Stimulated activated CD8-positive, alpha-beta memory T cell treated with anti-CD3 and anti-CD28 coated beads, Interleukin-4, amount 100 ng/mL, for 4 hours (primary cell): Measurements from ENCODE around the gene BBOF1.

ENCODE experiments used
- DNase-seq, 2 donors: peaks; one replicate each; pipeline ENCODE4 v3.0.0-alpha.2; 2020; ENCODE audit warnings: low read depth in 2 of 2, low spot score in 1 of 2

Gene BBOF1

DNA sequence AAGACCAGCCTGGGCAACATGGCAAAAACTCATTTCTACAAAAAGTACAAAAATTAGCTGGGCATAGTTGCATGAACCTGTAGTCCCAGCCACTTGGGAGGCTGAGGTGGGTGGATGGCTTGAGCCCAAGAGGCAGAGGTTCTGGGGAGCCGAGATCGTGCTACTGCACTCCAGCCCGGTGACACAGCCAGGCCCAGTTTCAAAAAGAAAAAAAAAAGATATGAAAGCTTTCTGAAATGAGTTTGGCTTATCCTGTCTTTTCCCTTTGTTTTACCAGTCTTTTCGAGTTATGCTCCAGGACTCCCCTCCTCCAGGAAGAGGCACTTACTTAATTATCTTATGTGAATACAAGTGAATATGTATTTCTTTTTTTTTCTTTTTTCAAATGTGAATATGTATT lies 3.2 kb downstream of the BBOF1 start:
- no peak for DNase-seq

DNA sequence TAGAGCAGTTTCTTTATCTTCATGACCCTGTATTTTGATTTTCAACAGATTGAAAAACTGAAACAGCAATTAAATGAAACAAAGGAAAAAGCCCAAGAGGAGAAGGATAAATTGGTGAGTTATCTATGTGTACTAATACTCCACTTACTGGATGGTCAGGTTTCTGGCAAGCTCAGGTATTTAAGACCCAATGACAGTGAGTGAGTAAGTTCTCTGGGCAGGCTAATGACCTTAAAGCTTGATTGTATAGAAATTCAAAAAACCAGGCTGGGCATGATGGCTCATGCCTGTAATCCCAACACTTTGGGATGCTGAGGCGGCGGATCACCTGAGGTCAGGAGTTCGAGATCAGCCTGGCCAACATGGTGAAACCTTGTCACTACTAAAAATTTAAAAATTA lies 10.0 kb downstream of the BBOF1 start:
- no peak for DNase-seq

DNA sequence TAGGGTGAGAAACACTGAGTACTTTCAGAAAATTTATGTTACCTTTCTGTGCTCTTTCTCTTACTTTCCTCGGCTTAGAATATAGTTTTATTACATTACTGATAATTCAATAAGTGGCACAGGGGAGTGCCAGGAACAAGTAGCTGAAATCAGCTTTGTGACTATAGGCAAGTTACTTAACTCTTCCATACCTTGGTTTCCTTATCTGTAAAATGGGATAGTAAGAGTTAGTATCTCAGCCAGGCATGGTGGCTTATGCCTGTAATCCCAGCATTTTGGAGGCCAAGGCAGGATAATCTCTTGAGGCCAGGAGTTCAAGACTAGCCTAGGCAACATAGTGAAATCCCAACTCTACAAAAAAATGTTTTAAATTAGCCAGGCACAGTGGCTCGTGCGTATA lies 15.4 kb downstream of the BBOF1 start:
- no peak for DNase-seq

DNA sequence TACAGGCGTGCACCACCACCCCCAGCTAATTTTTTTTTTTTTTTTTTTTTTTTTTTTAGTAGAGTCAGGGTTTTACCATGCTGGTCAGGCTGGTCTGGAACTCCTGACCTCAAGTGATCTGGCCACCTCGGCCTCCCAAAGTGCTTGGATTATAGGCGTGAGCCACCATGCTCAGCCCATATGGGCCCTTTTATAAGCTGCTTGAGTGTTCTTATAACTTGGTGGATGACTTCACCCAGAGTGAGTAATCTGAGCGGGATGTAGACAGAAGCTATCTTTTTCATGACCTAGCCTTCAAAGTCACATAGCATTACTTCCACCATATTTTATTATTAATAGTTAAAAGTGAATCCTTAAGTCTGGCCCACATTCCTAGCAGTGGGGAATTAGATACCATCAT lies 16.4 kb downstream of the BBOF1 start:
- DNase-seq: no peak

DNA sequence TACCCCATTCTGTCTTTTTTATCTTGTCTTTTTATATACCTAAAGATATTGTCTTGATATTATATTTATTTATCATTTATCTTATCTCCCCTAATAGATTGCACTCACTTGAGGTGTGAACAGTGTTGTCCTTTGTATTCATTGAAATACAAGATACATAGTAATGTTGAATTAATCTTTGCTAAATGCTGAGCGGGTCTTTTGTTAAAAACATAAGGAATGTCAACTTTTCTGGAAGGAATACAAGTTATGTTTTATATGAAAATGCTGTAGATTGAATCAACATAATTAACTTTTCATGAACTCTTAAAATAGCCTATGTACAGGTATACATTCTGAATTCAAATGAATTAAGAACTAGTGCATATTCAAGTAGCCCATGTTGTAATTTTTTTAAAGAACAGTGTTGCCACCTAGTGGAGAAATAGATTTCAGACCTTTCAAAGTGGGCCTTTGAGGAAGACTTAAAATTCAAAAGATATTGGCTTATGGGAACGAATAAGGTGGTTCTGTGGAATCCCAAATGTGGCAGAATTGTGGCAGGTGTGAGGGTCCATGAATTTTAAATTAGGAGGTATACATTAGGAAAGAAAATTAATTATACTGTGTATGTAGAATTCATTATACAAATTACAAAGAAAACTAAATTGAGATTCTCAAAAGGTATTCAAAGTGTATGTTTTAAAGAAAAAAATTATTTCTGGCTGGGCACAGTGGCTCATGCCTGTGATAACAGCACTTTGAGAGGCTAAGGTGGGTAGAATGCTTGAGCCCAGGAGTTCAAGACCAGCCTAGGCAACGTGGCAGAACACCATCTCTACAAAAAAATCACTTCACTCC lies 19.1 kb downstream of the BBOF1 start:
- DNase-seq: no peak

DNA sequence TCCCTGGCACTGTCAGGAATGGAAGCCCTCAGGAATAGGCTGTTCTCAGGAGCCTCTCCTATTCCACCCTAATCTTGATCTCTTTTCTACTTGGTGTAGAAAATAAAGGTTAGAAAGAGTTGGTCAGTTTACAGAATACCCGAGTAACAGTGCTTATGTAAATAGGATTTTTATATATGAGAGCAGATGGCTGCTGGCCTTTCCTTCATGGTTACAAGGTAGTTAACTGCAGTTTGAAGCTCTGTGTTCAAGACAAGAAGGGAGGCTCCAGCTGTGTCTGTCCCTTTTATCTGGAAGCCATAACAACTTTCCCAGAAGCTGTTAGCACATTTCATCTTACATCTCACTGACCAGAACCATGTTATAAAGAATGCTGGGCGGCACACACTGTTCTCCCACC lies 23.1 kb downstream of the BBOF1 start:
- no peak for DNase-seq

DNA sequence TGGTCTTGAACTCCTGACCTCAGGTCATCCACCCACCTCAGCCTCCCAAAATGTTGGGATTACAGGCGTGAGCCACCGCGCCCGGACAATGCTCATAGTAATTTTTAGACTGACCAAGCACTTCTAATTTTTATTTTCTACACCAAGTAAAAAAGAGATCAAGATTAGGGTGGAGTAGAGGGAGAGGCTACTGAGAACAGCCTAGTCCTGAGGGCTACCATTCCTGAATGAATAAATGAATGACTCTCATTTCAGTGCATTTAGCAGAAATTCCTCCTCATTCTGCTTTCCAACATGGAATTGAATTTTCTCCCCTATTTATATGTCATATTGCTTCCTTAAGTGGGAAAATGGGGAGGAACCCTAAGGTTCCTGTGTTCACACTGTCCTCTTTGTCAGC lies 26.4 kb downstream of the BBOF1 start:
- no peak for DNase-seq

DNA sequence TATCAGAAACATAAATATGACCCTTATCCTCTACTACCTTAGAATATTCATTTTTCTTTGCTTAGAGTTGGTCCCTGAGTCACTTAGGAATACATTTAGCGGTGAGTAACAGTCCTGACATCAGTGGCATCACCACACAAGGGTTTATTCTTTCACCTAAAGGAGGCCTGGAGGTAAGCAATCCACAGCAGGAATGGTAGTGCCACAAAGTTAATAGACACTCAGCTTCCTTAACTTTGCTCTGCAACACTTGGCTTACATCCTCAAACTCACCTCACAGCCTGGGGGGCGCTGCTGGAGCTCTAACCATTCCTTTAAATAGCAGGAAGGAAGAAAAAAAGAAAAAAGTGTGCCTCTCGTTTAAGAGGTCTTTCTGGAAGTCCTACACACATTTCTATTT lies 29.1 kb downstream of the BBOF1 start:
- no peak for DNase-seq

DNA sequence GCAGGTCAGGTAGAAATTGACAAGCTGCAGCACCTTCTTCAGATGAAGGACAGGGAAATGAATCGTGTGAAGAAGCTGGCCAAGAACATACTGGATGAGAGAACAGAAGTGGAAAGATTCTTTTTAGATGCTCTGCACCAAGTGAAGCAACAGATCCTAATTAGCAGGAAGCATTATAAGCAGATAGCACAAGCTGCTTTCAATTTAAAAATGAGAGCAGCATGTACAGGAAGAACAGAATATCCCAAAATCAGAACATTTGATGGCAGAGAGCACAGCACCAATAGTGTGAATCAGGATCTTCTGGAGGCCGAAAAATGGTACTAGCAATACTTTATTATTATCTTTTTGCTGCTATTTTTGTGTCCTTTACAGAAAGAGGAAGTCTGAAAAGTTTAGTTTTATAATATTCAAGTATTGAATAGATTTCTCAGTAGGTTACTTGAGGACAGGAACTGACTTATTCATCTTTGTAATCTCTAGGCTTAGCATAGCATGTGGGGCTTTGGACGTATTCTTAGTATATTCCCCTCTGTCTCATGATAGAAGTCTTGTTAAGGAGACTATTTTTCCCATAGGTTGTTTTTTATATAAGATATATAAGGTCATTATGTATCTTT lies 30.8 kb downstream of the BBOF1 start:
- no peak for DNase-seq

DNA sequence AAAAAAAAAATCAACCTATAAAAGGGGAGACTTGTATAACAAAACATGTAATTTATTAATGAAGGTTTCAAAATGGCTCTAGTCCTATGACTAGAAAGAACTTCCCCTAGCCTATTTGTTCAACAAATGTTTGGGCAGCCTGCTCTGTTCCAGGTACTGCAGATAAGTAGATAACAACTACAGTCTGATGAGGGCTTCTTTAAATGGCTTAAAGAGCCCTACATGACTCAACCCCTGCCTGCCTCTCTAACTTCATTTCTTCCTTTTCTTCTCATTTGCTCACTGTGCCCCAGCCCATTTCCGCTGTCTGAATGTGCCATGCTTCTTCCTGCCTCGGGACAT lies 43.6 kb downstream of the BBOF1 start:
- no peak for DNase-seq

DNA sequence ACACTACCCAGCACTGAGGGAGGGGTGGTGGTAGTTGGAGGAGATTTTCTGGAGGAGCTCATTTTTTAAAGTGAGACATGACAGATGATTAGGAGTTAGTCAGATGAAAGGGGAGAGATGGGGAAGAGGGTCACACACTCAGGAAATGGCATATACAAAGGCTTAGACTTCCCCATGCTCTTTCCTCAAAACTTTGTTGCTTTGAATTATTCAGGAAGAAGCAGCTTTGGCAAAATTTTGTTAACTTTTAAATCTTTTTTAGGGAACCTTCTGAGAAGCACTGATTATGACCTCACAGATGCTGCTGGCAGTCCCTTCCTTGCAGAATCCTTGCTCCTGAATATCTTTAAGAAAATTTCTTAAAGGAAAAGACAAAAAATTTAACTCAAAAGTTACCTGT lies 45.3 kb downstream of the BBOF1 start:
- no peak for DNase-seq

DNA sequence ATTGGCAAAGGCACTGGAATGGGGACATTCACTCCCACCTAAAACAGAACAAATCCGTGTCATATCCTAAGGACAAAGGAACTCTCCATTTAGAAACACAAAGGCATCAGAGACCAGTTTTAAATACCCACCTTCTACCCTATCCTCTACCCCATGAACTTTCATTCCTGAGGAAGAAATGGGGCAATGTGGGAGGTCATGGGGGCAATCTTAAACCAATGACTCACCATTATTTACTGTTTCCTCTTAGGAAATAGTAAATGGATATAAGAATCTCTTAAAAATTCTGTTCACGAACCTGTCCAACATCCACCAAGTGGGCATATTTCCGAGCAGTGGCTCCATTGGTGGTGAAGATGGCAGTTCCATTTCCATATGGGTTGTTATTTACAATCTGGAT lies 45.7 kb downstream of the BBOF1 start:
- no peak for DNase-seq

DNA sequence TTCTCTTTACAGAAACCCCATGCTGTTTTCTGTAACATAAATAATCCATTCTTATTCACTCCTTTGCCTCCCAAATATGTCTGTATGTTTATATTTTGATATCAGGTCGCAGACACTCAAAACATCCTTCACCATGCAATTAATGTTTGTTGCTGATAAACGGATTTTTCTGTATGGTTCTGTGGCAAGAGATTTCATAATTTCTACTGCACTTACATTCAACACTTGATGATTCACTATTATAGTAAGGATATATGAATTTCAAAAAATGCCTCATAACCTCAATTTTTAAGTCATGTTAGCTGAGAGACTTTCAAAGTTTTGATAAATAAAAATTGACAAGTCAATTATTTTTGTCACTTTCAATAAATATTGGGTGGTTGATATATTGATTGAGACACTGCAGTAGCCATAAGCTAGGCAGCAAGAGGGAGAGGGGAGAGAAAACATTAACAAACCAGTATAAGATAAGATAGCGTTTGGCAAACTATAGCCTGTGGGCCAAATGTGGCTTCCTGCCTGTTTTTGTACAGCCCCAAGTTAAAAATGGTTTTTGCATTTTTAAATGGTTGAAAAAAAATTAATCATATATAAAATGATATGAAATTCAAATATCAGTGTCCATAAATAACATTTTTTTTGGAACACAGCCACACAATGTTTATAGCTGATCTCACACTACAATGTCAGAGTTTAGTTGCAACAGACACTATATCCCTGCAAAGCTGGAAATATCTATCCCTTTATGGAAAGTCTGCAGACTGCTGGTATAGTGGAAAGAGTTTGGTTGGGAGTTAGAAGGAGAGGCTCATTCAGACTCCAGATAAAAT lies 46.8 kb downstream of the BBOF1 start:
- DNase-seq: no peak

DNA sequence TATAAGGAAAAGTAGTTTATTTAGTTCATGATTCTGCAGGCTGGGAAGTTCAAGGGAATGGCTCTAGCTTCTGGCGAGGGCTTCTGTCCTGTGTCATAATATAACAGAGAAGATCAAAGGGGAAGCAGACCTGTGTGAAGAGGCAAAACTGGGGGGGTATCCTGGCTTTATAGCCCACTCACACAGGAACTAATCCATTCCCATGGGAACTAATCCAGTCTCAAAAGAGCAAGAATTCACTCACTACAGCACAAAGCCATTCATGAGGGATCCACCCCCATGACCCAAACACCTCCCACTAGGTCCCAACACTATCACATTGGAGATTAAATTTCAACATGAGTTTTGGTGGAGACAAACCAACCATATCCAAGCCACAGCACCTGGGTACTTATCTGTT lies 58.3 kb downstream of the BBOF1 start:
- DNase-seq: no peak

DNA sequence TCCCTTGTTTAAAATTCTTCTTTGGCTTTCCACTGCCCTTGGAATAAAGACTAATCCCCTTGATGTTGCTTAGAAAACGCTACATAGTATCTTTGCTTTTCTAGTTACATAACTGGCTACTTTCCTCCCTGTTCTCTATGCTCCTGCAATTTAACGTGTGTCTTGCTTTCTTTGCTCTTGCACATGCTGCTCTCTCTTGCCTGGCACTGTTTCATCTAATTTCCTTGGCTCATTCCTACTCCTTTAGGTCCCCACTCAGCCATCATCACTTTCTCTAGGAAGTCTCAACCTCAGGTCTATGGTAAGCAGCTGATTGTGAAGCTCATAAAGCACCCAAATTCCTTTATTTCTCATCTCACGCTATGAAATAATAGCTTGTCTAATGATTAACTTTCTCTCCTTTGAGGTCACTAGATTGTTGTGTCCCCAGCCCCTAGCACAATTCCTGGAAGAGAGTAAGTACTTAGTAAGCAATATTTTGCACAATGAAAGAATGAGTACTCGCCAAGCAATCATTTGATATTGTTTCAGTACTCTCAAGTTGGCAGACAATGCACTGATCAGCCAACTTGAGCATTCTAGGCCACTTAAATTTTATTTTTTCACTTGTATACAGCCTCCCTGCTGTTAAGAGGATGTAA lies 61.8 kb downstream of the BBOF1 start:
- DNase-seq: no peak

DNA sequence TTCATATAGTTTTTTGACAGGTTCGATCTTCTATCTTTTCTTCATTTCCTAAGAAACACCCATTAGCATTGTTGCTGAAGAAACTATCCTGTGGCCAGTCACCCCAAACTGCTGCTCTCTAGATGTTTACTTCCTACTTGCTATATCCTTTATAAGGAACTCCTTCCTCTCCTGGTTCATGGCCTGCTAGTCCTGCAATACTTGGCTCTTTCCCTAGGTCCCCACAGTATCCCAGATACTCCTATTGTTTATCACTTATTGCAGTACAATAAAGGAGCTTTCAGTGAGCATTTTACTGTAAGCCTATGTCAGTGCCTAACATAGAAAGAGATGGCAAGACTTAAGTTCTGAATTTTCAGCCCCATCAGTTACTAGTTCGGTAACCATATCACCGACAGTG lies 62.3 kb downstream of the BBOF1 start:
- no peak for DNase-seq

DNA sequence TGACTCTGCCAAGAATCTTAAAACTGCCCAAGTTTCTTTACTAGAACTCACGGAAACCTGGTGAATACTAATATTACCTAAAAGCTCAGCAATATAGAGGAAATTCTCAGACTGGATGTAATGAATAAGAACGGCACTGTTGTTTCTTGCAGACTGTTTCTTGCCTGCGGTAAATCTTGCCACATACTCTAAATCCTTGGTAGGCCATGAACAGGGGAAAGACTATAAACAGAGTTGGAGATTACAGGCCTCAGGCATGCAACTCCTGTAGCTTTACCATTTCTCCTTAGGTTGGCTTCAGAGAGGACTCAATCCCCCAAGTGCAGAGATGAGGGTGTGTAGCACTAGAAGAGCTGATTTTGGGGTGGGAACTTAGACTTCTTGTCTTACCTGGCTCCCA lies 64.0 kb downstream of the BBOF1 start:
- no peak for DNase-seq

DNA sequence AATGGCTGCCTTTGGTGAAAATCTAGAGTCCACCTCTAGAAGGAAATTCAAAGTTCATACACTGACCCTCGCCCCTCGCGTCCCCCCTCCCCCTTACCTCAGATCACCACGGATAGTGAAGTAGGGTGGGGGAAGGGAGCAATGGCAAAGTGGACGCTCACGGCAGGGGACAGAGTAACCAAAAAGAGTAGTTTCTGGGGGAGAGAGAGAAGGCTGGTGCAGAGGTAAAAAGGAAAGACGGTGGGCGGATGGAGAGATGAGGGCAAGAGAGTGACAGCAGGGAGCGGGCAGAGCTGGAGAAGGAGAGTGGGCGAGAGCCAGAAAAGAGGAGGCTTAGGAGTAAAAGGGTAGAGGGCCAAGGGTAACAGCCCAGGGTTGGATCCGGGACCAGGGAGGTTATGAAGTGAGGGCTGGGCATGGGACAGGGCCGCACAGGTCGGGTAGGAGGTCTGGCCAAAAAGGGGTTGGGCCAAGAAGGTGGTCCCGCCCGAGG lies 64.7 kb downstream of the BBOF1 start:
- no peak for DNase-seq

DNA sequence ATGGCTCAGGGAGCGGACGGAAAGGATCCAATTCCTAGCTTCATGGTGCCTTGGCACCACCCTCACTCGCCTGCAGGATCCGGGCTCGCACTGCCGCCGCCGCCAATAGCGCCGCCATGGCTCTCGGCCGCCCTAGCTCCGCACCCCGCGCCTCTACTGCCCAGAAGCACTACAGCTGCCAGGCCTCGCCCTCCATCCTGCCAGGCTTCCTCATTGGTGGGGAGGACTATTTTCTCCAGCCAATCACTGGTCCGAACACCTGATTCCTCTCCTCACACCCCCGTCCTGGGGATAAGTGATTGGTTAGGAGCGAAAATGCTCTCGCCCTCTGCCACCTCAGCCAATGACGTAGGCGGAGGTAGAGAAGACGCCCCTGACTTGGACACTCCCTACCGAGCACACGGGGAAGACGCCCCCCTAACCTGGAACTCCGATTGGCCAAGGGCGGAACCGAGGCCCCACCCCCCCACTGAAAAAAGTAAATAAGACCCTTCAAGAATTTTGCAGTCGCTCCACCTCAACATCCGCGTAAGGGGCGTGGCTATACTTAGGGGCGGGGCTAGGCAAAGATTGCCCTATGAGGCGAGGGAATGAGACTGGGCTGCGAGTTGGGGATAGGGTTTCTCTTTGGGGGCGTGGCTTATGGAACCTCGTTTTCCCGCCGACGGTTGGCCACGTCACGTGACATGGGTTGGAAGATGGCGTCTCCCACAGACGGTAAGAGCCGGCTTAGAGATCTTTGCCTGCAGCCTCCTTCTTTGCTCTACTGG lies 65.3 kb downstream of the BBOF1 start, which contains the start of the genes ALDH6A1 and LIN52:
ALDH6A1 (minus strand) TSS at position 177 of the 770 bp plus-strand sequence; CDS start at position 118, 59 bp downstream.
LIN52 (plus strand) TSS at position 680 of the 770 bp plus-strand sequence; CDS start at position 699, 19 bp downstream.
- peak; percentile 100 for DNase-seq

DNA sequence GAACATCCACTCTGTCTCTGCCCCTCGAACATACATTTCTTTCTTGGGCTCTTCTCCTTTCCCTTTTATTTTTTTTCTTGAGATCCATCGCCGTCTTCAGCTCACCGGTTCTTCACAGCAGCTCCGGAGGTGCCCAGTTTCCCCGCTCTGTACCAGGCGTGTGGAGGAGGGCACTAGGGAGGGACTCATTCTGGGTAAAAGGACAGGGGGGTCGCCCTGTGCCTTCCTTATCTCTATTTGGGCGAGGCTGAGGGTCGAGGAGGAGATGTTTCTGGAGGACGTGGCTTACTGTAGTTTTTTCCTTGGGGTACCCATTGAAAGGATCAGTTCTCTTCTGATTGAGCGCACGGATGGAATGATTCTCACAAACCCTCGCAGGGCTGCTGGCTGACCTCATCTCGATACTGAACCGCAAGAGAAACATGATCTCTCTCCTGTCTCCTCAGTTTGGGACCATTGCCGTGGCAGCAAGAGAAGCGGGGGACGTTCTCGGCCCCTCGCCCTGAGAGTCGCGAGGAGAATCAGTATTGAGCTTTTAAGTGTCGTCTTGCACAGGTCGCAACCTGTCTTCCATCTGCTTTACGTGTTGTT lies 66.0 kb downstream of the BBOF1 start:
- DNase-seq: no peak
